H1 (cell line): ENCODE data around the gene AIFM1. TPM values are rescaled to one million over a fixed set of nuclear protein-coding genes. Genes with fewer than 3 reads are reported as not detected.

ENCODE experiments used
- CTCF ChIA-PET: fragments of 300-600 bp; sonication (Branson Sonifier 250); formaldehyde crosslinking; loops from one replicate; lab custom pipeline; 2021; ENCODE audit not compliant: partially characterized antibody; lab: Charles Lee
- POLR2A ChIA-PET: fragments of 300-600 bp; sonication (Branson Sonifier 250); formaldehyde crosslinking; loops from one replicate; lab custom pipeline; 2021; ENCODE audit warnings: inconsistent platforms; ENCODE audit not compliant: partially characterized antibody; lab: Charles Lee
- DNase-seq, 2 experiments: peaks; one replicate each; pipeline versions ENCODE4 v3.0.0 to v3.0.0-alpha.2; 2010 to 2022; ENCODE audit warnings: low spot score in 2 of 2, low read depth in 1 of 2, mixed read lengths in 1 of 2
- FAIRE-seq: peaks from 2 replicates; lab custom pipeline; 2011; peaks lifted over from hg19 to GRCh38; lab: Jason Lieb, UNC
- H2AFZ ChIP-seq: 2 replicates; pipeline ENCODE4 v1.8.1; 2012; ENCODE audit warnings: low read length, inconsistent platforms
- H2AK5ac ChIP-seq: 2 replicates; pipeline ENCODE4 v1.6.1; 2013; ENCODE audit warnings: low read depth, low read length
- H2BK120ac ChIP-seq: replicated peaks from 2 replicates; pipeline ENCODE3; 2013; ENCODE audit warnings: low read depth, low read length, inconsistent platforms
- H2BK12ac ChIP-seq: 2 replicates; pipeline ENCODE4 v1.6.1; 2013; ENCODE audit warnings: low read depth, low read length
- H2BK15ac ChIP-seq: 2 replicates; pipeline ENCODE4 v1.6.1; 2013; ENCODE audit warnings: low read length
- H2BK20ac ChIP-seq: 2 replicates; pipeline ENCODE4 v1.6.1; 2013; ENCODE audit warnings: low read length
- H2BK5ac ChIP-seq: 2 replicates; pipeline ENCODE4 v1.6.1; 2013; ENCODE audit warnings: low read depth, low read length
- H3K14ac ChIP-seq: 2 replicates; pipeline ENCODE4 v1.6.1; 2013; ENCODE audit warnings: inconsistent platforms; ENCODE audit not compliant: insufficient read length
- H3K18ac ChIP-seq: 2 replicates; pipeline ENCODE4 v1.6.1; 2013; ENCODE audit warnings: low read length; ENCODE audit errors: extremely low read depth
- H3K23ac ChIP-seq: 2 replicates; pipeline ENCODE4 v1.6.1; 2013; ENCODE audit warnings: inconsistent platforms; ENCODE audit not compliant: insufficient read length
- H3K23me2 ChIP-seq: 2 replicates; pipeline ENCODE4 v1.6.1; 2013; ENCODE audit warnings: low read depth, low read length
- H3K27ac ChIP-seq: 2 replicates; pipeline ENCODE4 v1.6.1; 2011; ENCODE audit warnings: low read depth, low read length, inconsistent platforms
- H3K27me3 ChIP-seq, 4 experiments: replicated peaks in 1 of 4; 1 replicate in 1 of 4; 2 replicates in 3 of 4; pipeline versions ENCODE4 v1.6.1 to v1.8.1; 2011 to 2013; ENCODE audit warnings: low read length in 3 of 4, mild to moderate bottlenecking in 3 of 4, inconsistent platforms in 2 of 4, mixed read lengths in 2 of 4, moderate library complexity in 1 of 4; ENCODE audit not compliant: control insufficient read depth in 3 of 4, insufficient read depth in 3 of 4; ENCODE audit errors: extremely low read depth in 1 of 4
- H3K36me3 ChIP-seq, 4 experiments: 2 replicates each; pipeline versions ENCODE4 v1.6.1 to v1.8.1; 2011 to 2013; ENCODE audit warnings: mild to moderate bottlenecking in 4 of 4, low read length in 3 of 4, moderate library complexity in 2 of 4, control low read depth in 1 of 4, inconsistent platforms in 1 of 4; ENCODE audit not compliant: insufficient read depth in 4 of 4, control insufficient read depth in 2 of 4
- H3K4ac ChIP-seq: replicated peaks from 2 replicates; pipeline ENCODE3; 2013; ENCODE audit warnings: low read length, low read depth, mixed read lengths, inconsistent platforms; ENCODE audit not compliant: insufficient read length
- H3K4me1 ChIP-seq, 4 experiments: replicated peaks in 1 of 4; 1 replicate in 1 of 4; 2 replicates in 3 of 4; pipeline versions ENCODE4 v1.6.1 to v1.8.1; 2011 to 2013; ENCODE audit warnings: low read length in 3 of 4, inconsistent platforms in 2 of 4, mixed read lengths in 1 of 4; ENCODE audit not compliant: insufficient read depth in 4 of 4, control insufficient read depth in 3 of 4
- H3K4me2 ChIP-seq, 2 experiments: 2 replicates each; pipeline versions ENCODE4 v1.6.1 to v1.8.1; 2011 to 2013; ENCODE audit warnings: low read depth in 2 of 2, low read length in 2 of 2, control low read depth in 1 of 2, inconsistent platforms in 1 of 2, mild to moderate bottlenecking in 1 of 2; ENCODE audit not compliant: insufficient read depth in 1 of 2
- H3K4me3 ChIP-seq, 4 experiments: fragments of 200-600, 300-600 bp in 1 of 4; sonication (generic), shearing (Covaris generic), sonication (Bioruptor Twin) in 1 of 4; 2 replicates each; pipeline versions ENCODE4 v1.5.1 to v1.8.1; 2011 to 2016; ENCODE audit warnings: low read length in 4 of 4, low read depth in 3 of 4, control low read depth in 2 of 4, inconsistent platforms in 2 of 4, mild to moderate bottlenecking in 2 of 4, mixed read lengths in 1 of 4, moderate library complexity in 1 of 4; ENCODE audit not compliant: insufficient read depth in 2 of 4; ENCODE audit errors: extremely low read depth in 1 of 4
- H3K56ac ChIP-seq: replicated peaks from 2 replicates; pipeline ENCODE3; 2013; ENCODE audit warnings: low read depth, mild to moderate bottlenecking, mixed read lengths, low read length, inconsistent platforms; ENCODE audit not compliant: insufficient read length
- H3K79me1 ChIP-seq: 2 replicates; pipeline ENCODE4 v1.6.1; 2013; ENCODE audit warnings: low read depth, low read length, control low read depth
- H3K79me2 ChIP-seq, 2 experiments: 2 replicates each; pipeline versions ENCODE4 v1.6.1 to v1.8.1; 2012 to 2013; ENCODE audit warnings: low read length in 2 of 2, mild to moderate bottlenecking in 2 of 2, inconsistent platforms in 1 of 2; ENCODE audit not compliant: insufficient read depth in 2 of 2, control insufficient read depth in 1 of 2
- H3K9ac ChIP-seq, 4 experiments: replicated peaks in 1 of 4; 1 replicate in 1 of 4; 2 replicates in 3 of 4; pipeline versions ENCODE4 v1.6.1 to v1.8.1; 2011 to 2013; ENCODE audit warnings: low read depth in 3 of 4, low read length in 3 of 4, control low read depth in 2 of 4, mild to moderate bottlenecking in 2 of 4, moderate library complexity in 2 of 4, inconsistent platforms in 1 of 4; ENCODE audit errors: extremely low read depth in 1 of 4
- H3K9me3 ChIP-seq, 2 experiments: 2 replicates each; pipeline versions ENCODE4 v1.6.1 to v1.8.1; 2012 to 2013; ENCODE audit warnings: mild to moderate bottlenecking in 2 of 2, moderate library complexity in 2 of 2, control low read depth in 1 of 2, inconsistent platforms in 1 of 2, low read depth in 1 of 2, low read length in 1 of 2, mixed read lengths in 1 of 2; ENCODE audit not compliant: insufficient read depth in 2 of 2
- H4K20me1 ChIP-seq, 2 experiments: replicated peaks in 1 of 2; 2 replicates each; pipeline versions ENCODE3 to v1.8.1; 2011 to 2013; ENCODE audit warnings: inconsistent platforms in 2 of 2, low read length in 2 of 2, mild to moderate bottlenecking in 1 of 2; ENCODE audit not compliant: insufficient read depth in 2 of 2, control insufficient read depth in 1 of 2
- H4K5ac ChIP-seq: 2 replicates; pipeline ENCODE4 v1.6.1; 2013; ENCODE audit warnings: low read length, low read depth, mixed read lengths, inconsistent platforms; ENCODE audit not compliant: insufficient read length
- H4K8ac ChIP-seq: 2 replicates; pipeline ENCODE4 v1.8.0; 2013; ENCODE audit warnings: mild to moderate bottlenecking, moderate library complexity, low read length, inconsistent platforms; ENCODE audit not compliant: insufficient read depth; ENCODE audit errors: extremely low read depth
- H4K91ac ChIP-seq: replicated peaks from 2 replicates; pipeline ENCODE3; 2013; ENCODE audit warnings: low read length, mixed read lengths, inconsistent platforms; ENCODE audit not compliant: insufficient read length
- BACH1 ChIP-seq: IDR thresholded peaks from 2 replicates; pipeline ENCODE4 v1.6.1; 2012; ENCODE audit warnings: low read length, improper control_type of control experiment
- CTBP2 ChIP-seq: IDR thresholded peaks from 2 replicates; pipeline ENCODE4 v1.7.0; 2011; ENCODE audit warnings: borderline replicate concordance, mild to moderate bottlenecking, moderate library complexity, mixed read lengths, low read length; ENCODE audit not compliant: insufficient read depth, insufficient read length
- E2F6 ChIP-seq: IDR thresholded peaks from 2 replicates; pipeline ENCODE4 v1.6.1; 2012; ENCODE audit warnings: inconsistent platforms
- GABPA ChIP-seq: IDR thresholded peaks from 2 replicates; pipeline ENCODE4 v1.6.1; 2011; ENCODE audit warnings: mild to moderate bottlenecking, low read length, moderate library complexity, borderline replicate concordance; ENCODE audit not compliant: insufficient read depth
- HDAC2 ChIP-seq, 2 experiments: fragments of 300-600 bp in 1 of 2; sonication (generic) in 1 of 2; IDR thresholded peaks; 2 replicates each; pipeline ENCODE4 v1.6.1; 2011 to 2012; ENCODE audit warnings: low read depth in 2 of 2, low read length in 2 of 2, mild to moderate bottlenecking in 2 of 2, moderate library complexity in 2 of 2, borderline replicate concordance in 1 of 2, inconsistent platforms in 1 of 2
- KDM4A ChIP-seq: IDR thresholded peaks from one replicate; pipeline ENCODE4 v1.7.1; 2012; ENCODE audit warnings: low read depth, mild to moderate bottlenecking, moderate library complexity, low read length, inconsistent platforms; ENCODE audit not compliant: severe bottlenecking
- MAFK ChIP-seq: IDR thresholded peaks from 2 replicates; pipeline ENCODE4 v1.6.1; 2012; ENCODE audit warnings: low read depth, mild to moderate bottlenecking, improper control_type of control experiment, low read length
- RXRA ChIP-seq: IDR thresholded peaks from 2 replicates; pipeline ENCODE4 v1.6.1; 2011; ENCODE audit warnings: low read depth, mild to moderate bottlenecking, low read length, moderate library complexity; ENCODE audit not compliant: insufficient read depth
- SP1 ChIP-seq: IDR thresholded peaks from 2 replicates; pipeline ENCODE4 v1.6.1; 2011; ENCODE audit warnings: low read depth, low read length
- WGBS, 2 experiments: shearing (Covaris generic) in 1 of 2; methylation state at CpG; one replicate each; pipeline versions ENCODE4 v1.1.6 to v1.1.7; 2013 to 2015; ENCODE audit warnings: low lambda C conversion rate in 2 of 2, mixed read lengths in 2 of 2, inconsistent platforms in 1 of 2, low coverage in 1 of 2, missing lambda C conversion rate in 1 of 2; ENCODE audit not compliant: insufficient replicate concordance in 2 of 2, insufficient coverage in 1 of 2, insufficient read length in 1 of 2; ENCODE audit errors: extremely low coverage in 1 of 2, missing lambda C conversion rate in 1 of 2; 5-methylcytosine and 5-hydroxymethylcytosine counted together
- polyA plus RNA-seq, 7 experiments: library from polyadenylated mRNA; depleted of rRNA in 3 of 7; stranded (reverse) in 5 of 7; unstranded in 2 of 7; fragments of >200 nt in 5 of 7; fragments of 200-250 nt in 2 of 7; gene quantifications; 1 replicate in 5 of 7; 2 replicates in 1 of 7; 4 replicates in 1 of 7; pipeline versions ENCODE4 v1.2.1 to v1.2.3, GENCODE V29; 2011 to 2013; ENCODE audit warnings: missing spikeins in 2 of 7, mixed read lengths in 2 of 7
- total RNA-seq: library from RNA; stranded (reverse); fragmentation: NEBNext Ultra II Directional; extraction: Animal tissue kit (Norgen Biotek cat#: 25700); gene quantifications from 2 replicates; pipeline ENCODE4 v1.2.1, GENCODE V29; 2021

The AIFM1 gene
- total and polyA plus RNA-seq, 2 of the 8 experiments (the other 6 are each of a cell fraction or from before 2014, with no cell fraction given) = 34.1 to 55.4 TPM

- DNase-seq (peak in 1 of 2 experiments; percentile 79), FAIRE-seq (no peak)
- H3K18ac ChIP-seq = peak overlapping the region; percentile 48
- POLR2A ChIA-PET = interaction anchor here (0.6 to 1.6 kb wide), 3 partner anchors 10 to 41 kb away, joined by 3 read pairs; no protein-coding TSS in a partner anchor
- no peak overlapping the region; the same call in 1 of the 2 replicates for H2AFZ ChIP-seq
- H3K23me2 ChIP-seq = no peaks in the 10 kb centered on the region; the same call in 1 of the 2 replicates
- 0% methylated on average over 15 of the region's 58 CpGs; no CpG with 5 or more reads in 1 of the 2 experiments for WGBS, 2 experiments
- H4K8ac ChIP-seq = peak overlapping the region; percentile 85; the same call in 1 of the 2 replicates
- no peak overlapping the region for H4K91ac ChIP-seq
- H3K23ac ChIP-seq = no peak overlapping the region
- H4K5ac ChIP-seq = no peak overlapping the region
- H3K4ac ChIP-seq = no peak overlapping the region
- H2BK15ac ChIP-seq = no peak overlapping the region
- peaks cover 0 to 9% (median 2%) of the 10 kb centered on the region in 4 experiments; a peak in 3 of 7 replicates for H3K27me3 ChIP-seq
- no peak overlapping the region for H2BK12ac ChIP-seq
- no peaks in the 10 kb centered on the region for H3K79me1 ChIP-seq
- peaks cover 2% of the 10 kb centered on the region in 2 experiments for H4K20me1 ChIP-seq
- no peak overlapping the region for H2BK5ac ChIP-seq
- CTCF ChIA-PET = interaction anchor here (0.7 to 5.0 kb wide), 12 partner anchors 8 to 353 kb away, joined by 3 to 36 read pairs (median 4); no protein-coding TSS in a partner anchor
- H3K36me3 ChIP-seq = no peaks in the 10 kb centered on the region
- no peak overlapping the region; a peak in 1 of 7 replicates for H3K9ac ChIP-seq
- H2BK120ac ChIP-seq = no peak overlapping the region
- H3K9me3 ChIP-seq = no peaks in the 10 kb centered on the region
- H2AK5ac ChIP-seq = no peak overlapping the region
- no peaks in the 10 kb centered on the region for H3K79me2 ChIP-seq
- H3K4me1 ChIP-seq = no peaks in the 10 kb centered on the region; a peak in 1 of 7 replicates
- peak overlapping the region; percentile 26 to 61 (median 29) for H3K4me3 ChIP-seq
- H3K14ac ChIP-seq = no peak overlapping the region
- no peak overlapping the region for H2BK20ac ChIP-seq
- peak overlapping the region; percentile 54 to 74 for H3K4me2 ChIP-seq
- H3K56ac ChIP-seq = peak overlapping the region; percentile 16
- no peak overlapping the region for H3K27ac ChIP-seq
- peak; percentile 95 for TF ChIP-seq E2F6
- no peak for TF ChIP-seq SP1
- peak; percentile 58; the same call in 1 of the 2 replicates for TF ChIP-seq MAFK
- 0 out of 2 replicates have a peak, but pooled peaks have one; percentile 21 for TF ChIP-seq BACH1
- no peak for TF ChIP-seq CTBP2
- TF ChIP-seq KDM4A = peak; percentile 40
- no peak for TF ChIP-seq GABPA
- TF ChIP-seq HDAC2 (IDR thresholded peaks at IDR 0.05; ENCODE audit: borderline replicate concordance in 1 of 2, low read depth in 2 of 2, low read length in 2 of 2) = peak in 1 of 2 experiments; percentile 51; a peak in 1 of 4 replicates
- TF ChIP-seq RXRA = no peak
These were observed 44.7 kb downstream of the AIFM1 start for GRCh38 chrX:130120746-130121504.
